RWPE2 (cell line): ENCODE measurements around the gene INO80.
A peak's percentile ranks its signal among the peaks of the same experiment; 100 is the strongest.
"Not testable (repeated sequence)": the region's sequence is repeated elsewhere in the genome, so short reads cannot be mapped to it uniquely, and the experiment has no call there.

ENCODE experiments used
- ATAC-seq: fragments of 200-7000 bp; cut with Tn5 transposase; 3 replicates; pipeline ENCODE4 v1.9.1; 2021; ENCODE audit warnings: low read depth
- DNase-seq: peaks from one replicate; pipeline ENCODE4 v3.0.0-alpha.2; 2020; ENCODE audit warnings: low spot score
- H3K27ac ChIP-seq: fragments of 450-650 bp; 2 replicates; pipeline ENCODE4 v1.5.1; 2017; ENCODE audit warnings: mild to moderate bottlenecking; ENCODE audit not compliant: poor library complexity, severe bottlenecking
- H3K27me3 ChIP-seq: fragments of 250-450 bp; sonication (Bioruptor Pico); 2 replicates; pipeline ENCODE4 v1.5.1; 2021; ENCODE audit warnings: mild to moderate bottlenecking, moderate library complexity; ENCODE audit not compliant: insufficient read depth, poor library complexity, severe bottlenecking
- H3K36me3 ChIP-seq: fragments of 250-450 bp; sonication (Bioruptor Pico); 2 replicates; pipeline ENCODE4 v1.5.1; 2020; ENCODE audit warnings: low read depth, mild to moderate bottlenecking, moderate library complexity
- H3K4me1 ChIP-seq: fragments of 250-450 bp; sonication (Bioruptor Pico); 2 replicates; pipeline ENCODE4 v1.5.1; 2021; ENCODE audit warnings: mild to moderate bottlenecking, moderate library complexity; ENCODE audit not compliant: insufficient read depth, poor library complexity, severe bottlenecking
- H3K4me3 ChIP-seq: fragments of 250-450 bp; sonication (Bioruptor Pico); 2 replicates; pipeline ENCODE4 v1.5.1; 2021; ENCODE audit warnings: mild to moderate bottlenecking, moderate library complexity; ENCODE audit not compliant: severe bottlenecking
- H3K9me3 ChIP-seq: fragments of 250-450 bp; sonication (Bioruptor Pico); 2 replicates; pipeline ENCODE4 v1.5.1; 2021; ENCODE audit warnings: mild to moderate bottlenecking, moderate library complexity; ENCODE audit not compliant: severe bottlenecking
- TF ChIP-seq, protein P1 (sequence below): fragments of 450-650 bp; IDR thresholded peaks from one replicate; pipeline ENCODE4 v1.5.1; 2017; ENCODE audit warnings: mild to moderate bottlenecking, moderate library complexity; ENCODE audit not compliant: poor library complexity, severe bottlenecking

The INO80 gene

DNA sequence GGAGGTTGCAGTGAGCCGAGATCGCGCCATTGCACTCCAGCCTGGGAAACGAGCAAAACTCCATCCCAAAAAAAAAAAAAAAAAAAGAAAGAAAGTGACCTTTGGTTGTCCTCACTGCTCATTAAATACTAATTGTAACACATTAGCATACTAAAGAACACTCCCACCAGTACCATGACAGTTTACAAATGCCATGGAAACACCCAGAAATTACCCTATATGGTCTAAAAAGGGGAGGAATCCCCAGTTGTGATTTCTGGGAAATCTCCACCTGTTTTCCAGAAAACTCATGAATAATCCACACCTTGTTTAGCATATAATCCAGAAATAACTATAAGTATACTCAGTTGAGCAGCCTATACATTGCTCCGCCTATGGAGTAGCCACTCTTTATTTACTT is 23.5 kb upstream of the INO80 start:
- DNase-seq (no peak), ATAC-seq (no peak)
- Histone ChIP-seq H3K27ac (peak overlapping the region; percentile 9), H3K27me3 (no peaks in the 10 kb centered on the region), H3K4me3 (no peak overlapping the region), H3K4me1 (peaks cover 9% of the 10 kb centered on the region), H3K36me3 (no peaks in the 10 kb centered on the region), H3K9me3 (no peaks in the 10 kb centered on the region)
- TF ChIP-seq, protein P1, sequence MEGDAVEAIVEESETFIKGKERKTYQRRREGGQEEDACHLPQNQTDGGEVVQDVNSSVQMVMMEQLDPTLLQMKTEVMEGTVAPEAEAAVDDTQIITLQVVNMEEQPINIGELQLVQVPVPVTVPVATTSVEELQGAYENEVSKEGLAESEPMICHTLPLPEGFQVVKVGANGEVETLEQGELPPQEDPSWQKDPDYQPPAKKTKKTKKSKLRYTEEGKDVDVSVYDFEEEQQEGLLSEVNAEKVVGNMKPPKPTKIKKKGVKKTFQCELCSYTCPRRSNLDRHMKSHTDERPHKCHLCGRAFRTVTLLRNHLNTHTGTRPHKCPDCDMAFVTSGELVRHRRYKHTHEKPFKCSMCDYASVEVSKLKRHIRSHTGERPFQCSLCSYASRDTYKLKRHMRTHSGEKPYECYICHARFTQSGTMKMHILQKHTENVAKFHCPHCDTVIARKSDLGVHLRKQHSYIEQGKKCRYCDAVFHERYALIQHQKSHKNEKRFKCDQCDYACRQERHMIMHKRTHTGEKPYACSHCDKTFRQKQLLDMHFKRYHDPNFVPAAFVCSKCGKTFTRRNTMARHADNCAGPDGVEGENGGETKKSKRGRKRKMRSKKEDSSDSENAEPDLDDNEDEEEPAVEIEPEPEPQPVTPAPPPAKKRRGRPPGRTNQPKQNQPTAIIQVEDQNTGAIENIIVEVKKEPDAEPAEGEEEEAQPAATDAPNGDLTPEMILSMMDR, result no peak

DNA sequence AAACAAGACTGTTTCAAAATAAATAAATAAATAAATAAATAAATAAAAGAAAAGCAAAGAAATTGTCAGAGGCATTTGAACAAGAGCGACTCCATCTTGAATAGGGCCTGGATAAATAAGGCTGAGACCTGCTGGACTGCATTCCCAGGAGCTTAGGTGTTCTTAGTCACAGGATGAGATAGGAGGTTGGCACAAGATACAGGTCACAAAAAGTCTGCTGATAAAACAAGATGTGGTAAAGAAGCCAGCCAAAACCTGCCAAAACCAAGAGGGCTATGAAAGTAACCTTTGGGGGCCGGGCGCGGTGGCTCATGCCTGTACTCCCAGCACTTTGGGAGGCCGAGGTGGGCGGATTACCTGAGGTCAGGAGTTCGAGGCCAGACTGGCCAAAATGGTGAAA is 23.0 kb upstream of the INO80 start:
- not testable (repeated sequence) for DNase-seq, H3K36me3 ChIP-seq, H3K4me3 ChIP-seq, H3K9me3 ChIP-seq, H3K27me3 ChIP-seq, H3K4me1 ChIP-seq
- peak; percentile 68 for ATAC-seq
- H3K27ac ChIP-seq, result peak overlapping the region; percentile 9

DNA sequence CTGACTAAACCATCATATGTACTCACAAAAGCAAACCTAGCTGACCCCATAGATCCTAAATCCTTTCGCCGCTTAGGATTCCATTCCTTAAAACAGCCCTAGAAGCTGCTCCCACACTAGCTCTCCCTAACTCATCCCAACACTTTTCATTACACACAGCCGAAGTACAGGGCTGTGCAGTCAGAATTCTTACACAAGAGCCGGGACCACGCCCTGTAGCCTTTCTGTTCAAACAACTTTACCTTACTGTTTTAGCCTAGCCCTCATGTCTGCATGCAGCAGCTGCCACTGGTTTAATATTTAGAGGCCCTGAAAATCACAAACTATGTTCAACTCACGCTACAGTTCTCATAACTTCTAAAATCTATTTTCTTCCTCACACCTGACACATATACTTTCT is 19.5 kb upstream of the INO80 start:
- not testable (repeated sequence) for H3K27me3 ChIP-seq, H3K36me3 ChIP-seq, DNase-seq, H3K4me3 ChIP-seq, ATAC-seq, H3K9me3 ChIP-seq, H3K4me1 ChIP-seq, H3K27ac ChIP-seq

DNA sequence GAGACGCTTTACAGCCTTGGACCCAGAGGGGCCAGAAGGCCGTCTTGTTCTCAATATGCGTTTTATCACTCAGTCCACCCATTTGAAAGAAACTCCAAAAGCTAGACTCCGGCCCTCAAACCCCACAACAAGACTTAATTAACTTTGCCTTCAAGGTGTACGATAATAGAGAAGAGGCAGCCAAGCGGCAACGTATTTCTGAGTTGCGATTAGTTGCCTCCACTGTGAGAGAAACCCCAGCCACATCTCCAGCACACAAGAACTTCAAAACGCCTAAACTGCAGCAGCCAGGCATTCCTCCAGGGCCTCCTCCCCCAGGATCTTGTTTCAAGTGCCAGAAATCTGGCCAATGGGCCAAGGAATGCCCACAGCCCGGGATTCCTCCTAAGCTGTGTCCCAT is 17.4 kb upstream of the INO80 start:
- no peaks in the 10 kb centered on the region for H3K27me3 ChIP-seq
- ATAC-seq, result no peak
- H3K36me3 ChIP-seq, result no peaks in the 10 kb centered on the region
- TF ChIP-seq, protein P1, result no peak
- no peaks in the 10 kb centered on the region for H3K9me3 ChIP-seq
- no peak overlapping the region for H3K27ac ChIP-seq
- no peaks in the 10 kb centered on the region for H3K4me1 ChIP-seq
- no peak overlapping the region for H3K4me3 ChIP-seq
- no peak for DNase-seq

DNA sequence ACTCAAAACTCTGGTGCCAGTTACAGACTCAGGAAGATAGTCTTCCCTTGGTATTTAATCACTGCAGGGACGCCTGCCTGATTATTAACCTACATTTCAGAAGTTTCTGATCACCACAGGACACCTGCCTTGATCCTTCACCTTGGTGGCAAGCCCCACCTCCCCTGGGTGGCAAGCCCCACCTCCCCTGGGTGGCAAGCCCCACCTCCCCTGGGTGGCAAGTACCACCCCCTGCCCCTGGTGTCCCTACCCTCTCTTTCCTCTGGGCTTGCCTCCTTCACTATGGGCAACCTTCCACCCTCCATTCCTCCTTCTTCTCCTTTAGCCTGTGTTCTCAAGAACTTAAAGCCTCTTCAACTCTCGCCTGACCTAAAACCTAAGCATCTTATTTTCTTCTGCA is 16.0 kb upstream of the INO80 start:
- DNase-seq, ATAC-seq, H3K36me3 ChIP-seq, H3K4me1 ChIP-seq, H3K27me3 ChIP-seq, H3K4me3 ChIP-seq, H3K27ac ChIP-seq, H3K9me3 ChIP-seq: not testable (repeated sequence)

DNA sequence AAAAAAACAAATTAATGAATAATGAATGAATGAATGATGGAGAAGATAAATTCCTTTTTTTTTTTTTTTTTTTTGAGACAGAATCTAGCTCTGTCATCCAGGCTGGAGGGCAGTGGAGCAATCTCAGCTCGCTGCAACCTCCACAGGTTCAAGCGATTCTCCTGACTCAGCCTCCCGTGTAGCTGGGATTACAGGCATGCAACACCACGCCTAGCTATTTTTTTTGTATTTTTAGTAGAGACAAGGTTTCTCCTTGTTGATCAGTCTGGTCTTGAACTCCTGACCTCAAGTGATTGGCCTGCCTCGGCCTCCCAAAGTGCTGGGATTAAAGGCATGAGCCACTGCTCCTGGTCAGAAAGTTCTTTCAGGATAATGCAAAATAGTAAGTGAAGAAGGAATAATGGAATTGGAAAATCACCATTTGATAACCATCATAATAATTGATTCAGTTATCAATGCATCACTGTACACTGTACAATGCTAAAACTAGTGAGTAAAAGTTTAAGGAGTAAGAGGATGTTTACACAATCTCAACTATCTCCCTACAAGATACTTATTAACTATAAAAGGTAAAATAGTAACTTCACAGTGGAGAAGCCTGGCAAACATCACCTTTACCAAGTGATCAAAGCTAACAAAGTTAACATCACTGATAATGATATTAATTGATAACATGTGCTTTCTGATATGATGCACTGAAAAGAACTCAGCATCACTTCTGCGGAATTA is 12.3 kb upstream of the INO80 start:
- Histone ChIP-seq H3K4me3 (no peak overlapping the region), H3K36me3 (no peaks in the 10 kb centered on the region), H3K9me3 (no peaks in the 10 kb centered on the region), H3K4me1 (no peaks in the 10 kb centered on the region), H3K27ac (no peak overlapping the region), H3K27me3 (no peaks in the 10 kb centered on the region)
- ATAC-seq (no peak), DNase-seq (no peak)
- TF ChIP-seq, protein P1, result no peak
